HG03565 (cell line): ENCODE data around the gene GLB1L.
"Not testable (repeated sequence)": the region's sequence is repeated elsewhere in the genome, so short reads cannot be mapped to it uniquely, and the experiment has no call there.

Source experiments
- ATAC-seq: cut with Tn5 transposase; IDR thresholded peaks from one replicate; pipeline ENCODE4 v1.9.1; 2021; ENCODE audit warnings: mild to moderate bottlenecking, moderate library complexity; ENCODE audit not compliant: unreplicated experiment

GLB1L gene

GRCh38 chr2:219245148-219245898 lies at the start of gene GLB1L, which contains the start of gene STK16:
Gene GLB1L (minus strand): TSS chr2:219245444. CDS start chr2:219243573, 1,871 bp downstream.
Gene STK16 (plus strand): TSS chr2:219245479. CDS start chr2:219246000, 521 bp downstream.
- ATAC-seq: peak; percentile 73

- peak; percentile 90 for ATAC-seq
Observed at GRCh38 chr2:219294356-219295351, 49.4 kb upstream of the GLB1L start.

DNA sequence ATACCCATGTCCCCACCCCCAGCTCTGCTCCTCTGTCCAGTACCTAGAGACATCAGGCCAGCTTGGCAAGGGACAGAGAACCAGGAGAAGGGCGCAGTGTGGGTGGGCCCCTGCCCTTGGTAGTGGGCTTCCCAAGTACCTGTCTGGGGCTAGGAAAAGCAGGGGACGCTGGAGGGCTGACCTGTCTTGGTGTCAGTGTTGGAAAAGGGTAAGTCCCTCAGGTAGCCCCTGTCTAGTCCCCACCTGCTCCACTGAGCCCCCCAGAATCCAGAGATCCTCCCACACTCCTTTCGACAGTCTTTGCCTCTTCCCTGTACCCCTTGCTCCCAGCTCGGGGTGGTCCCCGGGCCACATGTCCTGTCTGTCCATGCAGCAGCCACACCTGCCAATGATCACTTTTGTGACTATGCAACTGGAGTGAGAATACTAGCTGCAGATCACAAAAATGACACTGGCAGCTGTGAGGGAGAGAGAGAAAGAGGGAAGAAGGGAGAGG lies 48.5 kb upstream of the GLB1L start:
- ATAC-seq: no peak

DNA sequence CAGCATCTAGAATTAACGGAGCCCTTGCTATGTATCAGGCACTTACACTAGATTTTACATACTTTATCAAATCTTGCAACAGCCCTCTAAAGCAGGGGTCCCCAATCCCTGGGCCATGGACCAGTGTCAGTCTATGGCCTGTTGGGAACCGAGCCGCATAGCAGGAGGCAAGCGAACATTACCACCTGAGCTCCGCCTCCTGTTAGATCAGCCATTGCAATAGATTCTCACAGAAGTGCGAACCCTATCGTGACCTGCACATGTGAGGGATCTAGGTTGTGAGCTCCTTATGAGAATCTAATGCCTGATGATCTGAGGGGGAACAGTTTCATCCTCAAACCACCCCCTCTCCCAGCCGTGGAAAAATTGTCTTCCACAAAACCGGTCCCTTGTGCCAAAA lies 47.4 kb upstream of the GLB1L start:
- ATAC-seq: no peak

GRCh38 chr2:219291910-219292490 lies 46.8 kb upstream of the GLB1L start:
- no peak for ATAC-seq

DNA sequence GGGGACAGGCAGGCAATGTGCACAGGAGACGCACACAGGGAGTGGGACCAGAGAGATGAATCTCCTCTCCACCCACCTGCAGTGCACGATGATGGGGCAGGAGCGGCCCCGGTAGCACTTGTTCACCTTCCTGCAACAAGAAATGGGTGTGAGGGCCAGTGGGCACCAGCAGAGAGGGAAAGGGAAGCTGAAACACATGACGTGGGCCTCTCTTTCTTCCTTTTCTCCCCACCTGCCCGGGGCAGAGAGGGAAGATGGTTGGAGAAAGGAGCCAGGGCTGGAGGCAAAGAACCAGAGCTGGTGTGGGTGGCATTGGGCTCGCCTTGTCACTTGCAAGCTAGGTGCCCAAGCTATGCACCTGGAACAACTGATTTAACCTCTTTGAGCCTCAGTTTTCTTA lies 46.1 kb upstream of the GLB1L start:
- no peak for ATAC-seq

DNA sequence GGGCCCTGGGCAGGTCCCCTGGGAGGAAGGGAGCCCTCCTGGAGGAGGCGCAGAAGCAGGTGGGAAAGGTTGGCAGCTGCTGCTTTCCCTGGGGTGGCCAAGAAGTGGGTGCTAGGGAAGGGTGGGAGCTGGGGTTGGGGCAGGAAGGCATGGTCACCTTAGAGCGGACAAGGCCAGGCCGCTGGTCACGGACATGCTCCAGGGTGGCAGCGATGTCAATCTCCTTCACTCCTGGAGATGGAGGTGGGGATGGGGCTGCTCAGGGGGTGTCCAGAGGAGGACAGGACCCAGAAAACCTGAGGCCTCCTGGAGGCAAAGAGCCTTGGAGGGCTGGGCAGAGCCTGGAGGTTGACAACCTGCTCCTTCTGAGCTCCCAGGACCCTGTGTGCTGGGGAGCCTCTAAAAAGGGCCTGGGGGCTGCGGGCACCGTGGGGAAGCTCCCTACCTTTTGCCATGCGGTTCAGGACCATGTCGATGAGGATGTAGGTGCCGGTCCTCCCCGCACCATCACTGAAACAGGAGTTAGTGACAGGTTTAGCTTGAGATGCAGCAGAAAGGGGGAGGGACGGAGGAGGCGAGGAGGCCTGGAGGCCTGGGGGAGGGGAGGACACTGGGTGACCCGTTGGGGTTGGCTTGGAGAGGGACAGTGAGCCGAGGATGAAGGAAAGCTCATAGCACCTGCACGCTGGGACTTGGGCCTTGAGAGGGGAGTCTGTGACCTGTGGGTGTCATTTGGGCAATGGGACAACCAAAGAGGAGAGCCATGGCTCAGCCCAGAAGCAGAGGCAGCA lies 45.3 kb upstream of the GLB1L start:
- no peak for ATAC-seq

DNA sequence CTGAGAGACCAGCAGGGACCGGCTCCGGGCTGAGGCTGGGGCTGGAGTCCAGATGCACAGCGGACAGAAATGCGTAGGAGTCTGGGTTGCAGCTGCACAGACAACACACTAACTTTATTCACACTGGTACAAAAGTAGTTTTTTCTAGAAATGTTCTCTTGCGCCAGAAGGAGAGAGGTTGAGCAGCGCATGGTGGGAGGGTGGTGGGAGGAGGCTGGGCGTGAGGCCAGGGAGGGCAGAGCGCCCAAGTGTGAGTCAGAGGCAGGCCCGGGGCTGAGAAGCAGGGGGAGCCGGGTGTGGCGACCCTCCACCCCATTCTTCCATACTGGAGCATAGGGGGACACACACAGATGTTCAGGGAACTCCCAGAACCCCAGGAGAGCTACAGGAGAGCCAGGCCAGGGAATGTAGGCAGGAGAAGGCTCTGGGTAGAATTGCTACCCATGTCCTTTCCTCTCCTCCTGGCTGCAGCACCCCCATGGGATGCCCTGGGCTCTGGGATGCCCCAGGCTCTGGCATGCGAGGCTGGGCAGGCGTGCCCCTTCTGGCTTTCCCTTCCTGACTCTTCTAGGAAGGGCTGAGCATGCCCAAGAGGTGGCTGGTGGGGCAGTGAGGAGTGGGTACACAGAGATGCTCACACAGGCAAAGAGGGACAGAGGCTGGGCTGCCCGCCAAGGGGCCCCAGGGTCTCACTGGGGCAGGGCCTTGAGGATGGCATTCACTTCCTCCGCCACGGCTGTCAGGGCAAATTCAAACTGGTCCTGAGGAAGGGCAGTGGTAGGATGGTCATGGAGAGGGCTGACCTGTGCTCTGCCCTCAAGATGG lies 44.5 kb upstream of the GLB1L start:
- ATAC-seq: no peak

GRCh38 chr2:219289195-219289536 lies 43.9 kb upstream of the GLB1L start:
- no peak for ATAC-seq

DNA sequence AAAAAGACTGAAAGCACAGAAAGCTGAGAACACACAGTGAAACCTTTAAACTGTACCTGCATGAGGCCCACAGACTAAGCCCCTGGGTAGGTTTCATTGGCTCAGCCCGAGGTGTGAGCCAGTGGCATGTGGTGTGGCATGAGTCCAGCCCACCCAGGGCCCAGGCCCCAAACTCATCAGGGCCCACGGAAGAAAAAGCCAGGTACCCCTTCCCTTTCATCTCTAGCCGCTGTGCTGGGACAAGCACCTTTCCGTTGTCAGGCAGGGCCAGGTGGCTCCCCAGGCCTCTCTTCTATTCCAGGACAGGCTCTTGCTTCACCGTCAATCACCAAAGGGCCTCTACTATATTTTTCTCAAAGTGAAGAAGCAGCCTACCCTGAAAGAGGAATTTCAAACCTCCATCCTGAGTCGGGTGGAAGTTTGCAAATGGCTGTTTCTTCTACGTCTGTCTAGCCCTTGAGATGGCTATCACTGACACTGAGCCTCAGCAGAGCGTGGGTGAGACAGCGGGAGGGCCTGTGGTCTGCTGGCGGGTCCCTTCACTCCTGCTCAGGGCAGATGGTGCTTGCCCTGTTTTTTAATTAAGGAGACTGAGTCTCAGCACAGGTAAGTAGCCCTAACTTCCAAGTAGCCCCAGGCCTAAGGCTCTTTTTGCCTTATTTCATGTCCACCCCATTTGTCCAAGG lies 42.5 kb upstream of the GLB1L start:
- no peak for ATAC-seq

DNA sequence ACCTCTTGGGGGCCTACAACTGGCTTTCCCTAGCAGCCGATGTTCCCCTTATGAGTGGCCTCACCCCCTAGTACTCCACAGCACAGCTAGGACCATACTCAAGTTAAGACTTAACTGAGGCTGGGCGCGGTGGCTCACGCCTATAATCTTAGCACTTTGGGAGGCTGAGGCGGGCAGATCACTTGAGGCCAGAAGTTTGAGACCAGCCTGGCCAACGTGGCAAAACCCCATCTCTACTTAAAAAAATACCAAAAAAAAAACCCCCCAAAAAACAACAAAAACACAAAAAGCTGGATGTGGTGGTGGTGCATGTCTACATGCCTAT lies 41.8 kb upstream of the GLB1L start:
- not testable (repeated sequence) for ATAC-seq

DNA sequence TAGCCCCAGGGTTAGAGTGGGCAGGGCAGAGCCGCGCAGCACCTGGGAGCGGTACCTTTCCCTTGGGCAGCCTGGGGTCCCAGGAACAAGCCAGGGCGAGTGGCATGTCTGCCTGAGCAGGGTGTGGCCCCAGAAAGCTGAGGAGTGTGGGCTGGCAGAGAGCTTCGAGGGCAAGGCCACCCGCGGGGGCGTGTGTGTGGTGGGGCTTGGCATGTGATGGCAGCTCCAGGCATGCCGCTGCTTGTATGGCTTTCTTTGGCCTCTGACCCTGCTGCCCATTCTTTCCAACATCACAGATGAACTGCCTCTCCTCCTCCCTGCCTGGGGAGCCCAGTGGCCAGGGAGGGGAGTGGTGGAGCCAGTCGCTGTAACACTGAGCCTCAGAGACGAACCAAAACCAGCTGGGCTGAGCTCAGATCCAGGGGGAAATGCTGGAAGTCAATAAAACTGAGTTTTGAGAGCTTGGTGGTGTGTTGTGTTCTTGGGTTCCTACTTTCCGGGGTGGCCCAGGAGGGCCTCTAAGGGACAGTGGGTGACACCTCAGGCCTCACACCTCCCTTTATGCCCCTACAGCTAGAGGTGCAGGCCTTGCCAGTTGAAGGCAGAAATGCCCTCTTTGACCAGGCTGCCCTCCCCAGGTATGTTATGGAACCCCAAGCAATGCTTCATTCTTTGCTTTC lies 41.3 kb upstream of the GLB1L start:
- no peak for ATAC-seq

GRCh38 chr2:219285894-219286425 lies 40.7 kb upstream of the GLB1L start:
- no peak for ATAC-seq

GRCh38 chr2:219285373-219285735 lies 40.1 kb upstream of the GLB1L start:
- ATAC-seq: no peak

DNA sequence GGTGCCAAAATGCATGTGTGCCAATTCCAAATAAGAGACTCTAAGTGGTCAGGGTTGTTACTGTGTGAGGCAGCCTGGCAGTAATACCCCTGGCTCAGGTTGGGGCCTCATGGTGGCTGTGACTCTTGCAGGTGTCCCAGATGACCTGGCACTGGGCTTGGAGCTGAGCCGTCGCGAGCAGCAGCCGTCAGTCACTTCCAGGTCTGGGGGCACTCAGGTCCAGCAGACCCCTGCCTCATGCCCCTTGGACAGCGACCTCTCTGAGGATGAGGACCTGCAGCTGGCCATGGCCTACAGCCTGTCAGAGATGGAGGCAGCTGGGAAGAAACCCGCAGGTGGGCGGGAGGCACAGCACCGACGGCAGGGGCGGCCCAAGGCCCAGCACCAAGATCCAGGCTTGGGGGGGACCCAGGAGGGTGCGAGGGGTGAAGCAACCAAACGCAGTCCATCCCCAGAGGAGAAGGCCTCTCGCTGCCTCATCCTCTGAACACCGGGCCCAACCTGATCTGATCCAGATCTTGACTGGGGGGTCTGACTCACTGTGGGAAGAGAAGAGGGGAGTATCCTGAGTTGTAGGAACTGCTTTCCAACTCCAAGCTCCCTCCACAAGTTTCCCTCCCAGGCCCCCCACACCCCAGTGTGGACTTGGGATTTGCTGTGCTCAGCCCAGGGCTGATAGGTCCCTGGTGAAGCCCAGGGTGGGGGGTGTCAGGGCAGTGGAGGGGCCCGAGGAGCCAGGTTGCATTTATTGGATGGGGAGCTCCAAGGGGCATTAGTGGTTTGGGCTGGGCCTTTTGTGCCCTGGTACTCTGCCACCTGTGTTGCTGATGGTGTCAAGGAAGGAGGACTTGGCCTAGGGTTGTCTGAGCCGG lies 39.5 kb upstream of the GLB1L start:
- no peak for ATAC-seq

GRCh38 chr2:219282943-219283581 lies 37.8 kb upstream of the GLB1L start:
- no peak for ATAC-seq

DNA sequence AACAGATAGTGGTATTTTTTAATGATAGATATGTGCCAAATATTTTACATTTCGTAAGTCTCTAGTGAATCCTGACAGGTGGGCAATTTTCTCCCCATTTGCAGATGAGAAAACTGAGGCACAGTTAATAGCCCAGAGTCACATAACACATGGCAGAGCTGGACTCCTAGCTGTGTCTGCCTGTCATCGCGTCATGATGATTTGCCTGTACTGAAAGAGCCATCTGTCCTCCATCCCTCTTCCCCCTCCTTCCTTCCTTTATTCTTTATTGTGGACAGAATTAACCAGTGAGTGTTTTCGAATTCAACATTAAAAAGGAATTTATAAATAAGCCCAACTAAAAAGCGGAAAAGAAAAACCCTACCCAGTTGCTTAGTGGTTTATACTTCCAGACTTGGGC lies 37.1 kb upstream of the GLB1L start:
- no peak for ATAC-seq
